HG02623 (cell line): ENCODE results near the gene ARF6.
"Not testable (repeated sequence)": the region's sequence is repeated elsewhere in the genome, so short reads cannot be mapped to it uniquely, and the experiment has no call there.

Source experiments
- ATAC-seq: cut with Tn5 transposase; IDR thresholded peaks from one replicate; pipeline ENCODE4 v1.9.1; 2021; ENCODE audit warnings: moderate library complexity; ENCODE audit not compliant: unreplicated experiment

Gene ARF6

DNA sequence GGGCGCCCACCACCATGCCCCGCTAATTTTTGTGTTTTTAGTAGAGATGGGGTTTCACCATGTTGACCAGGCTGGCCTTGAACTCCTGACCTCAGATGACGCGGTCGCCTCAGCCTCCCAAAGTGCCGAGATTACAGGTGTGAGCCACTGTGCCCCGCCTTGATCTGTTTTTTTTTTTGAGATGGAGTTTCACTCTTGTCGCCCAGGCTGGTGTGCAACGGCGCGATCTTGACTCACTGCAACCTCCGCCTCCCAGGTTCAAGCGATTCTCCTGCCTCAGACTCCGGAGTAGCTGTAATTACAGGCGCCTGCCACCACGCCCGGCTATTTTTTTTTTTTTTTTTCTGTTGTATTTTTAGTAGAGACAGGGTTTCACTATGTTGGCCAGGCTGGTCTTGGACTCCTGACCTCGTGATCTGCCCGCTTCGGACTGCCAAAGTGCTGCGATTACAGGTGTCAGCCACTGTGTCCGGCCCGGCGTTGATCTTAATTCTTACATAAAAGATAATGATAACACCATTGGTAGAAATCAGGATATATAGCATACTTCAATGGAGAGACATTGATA, 9.9 kb downstream of the ARF6 start:
- ATAC-seq: not testable (repeated sequence)

DNA sequence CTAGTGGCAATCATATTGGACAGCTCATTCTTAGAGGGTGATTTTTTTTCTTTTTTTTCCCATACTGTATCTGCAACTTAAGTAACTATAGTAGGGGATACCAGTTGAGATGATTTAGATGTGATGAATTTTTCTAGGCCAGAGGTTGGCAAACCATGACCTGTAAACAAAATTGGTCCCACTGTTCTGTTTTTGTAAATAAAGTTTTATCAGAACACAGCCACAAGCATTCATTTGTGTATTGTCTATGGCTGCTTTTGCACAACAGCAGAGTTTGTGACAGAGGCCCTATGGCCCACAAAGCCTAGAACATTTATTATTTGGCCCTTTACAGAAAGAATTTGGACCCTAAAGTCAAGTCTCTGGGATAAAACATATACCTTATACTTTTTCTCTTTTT, 11.4 kb downstream of the ARF6 start:
- ATAC-seq: no peak

DNA sequence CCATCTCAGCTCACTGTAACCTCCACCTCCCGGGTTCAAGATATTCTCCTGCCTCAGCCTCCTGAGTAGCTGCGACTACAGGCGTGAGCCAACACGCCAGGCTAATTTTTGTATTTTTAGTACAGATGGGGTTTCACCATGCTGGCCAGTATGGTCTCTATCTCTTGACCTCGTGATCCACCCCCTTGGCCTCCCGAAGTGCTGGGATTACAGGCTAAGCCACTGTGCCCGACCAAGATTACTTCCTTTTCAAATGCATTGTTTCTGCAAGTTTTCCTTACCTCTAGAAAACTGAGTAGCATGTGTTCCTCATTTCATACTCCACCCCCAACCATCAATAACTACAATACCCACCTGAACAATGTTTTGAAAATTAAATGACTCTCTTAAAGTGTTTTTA, 13.1 kb downstream of the ARF6 start:
- no peak for ATAC-seq

DNA sequence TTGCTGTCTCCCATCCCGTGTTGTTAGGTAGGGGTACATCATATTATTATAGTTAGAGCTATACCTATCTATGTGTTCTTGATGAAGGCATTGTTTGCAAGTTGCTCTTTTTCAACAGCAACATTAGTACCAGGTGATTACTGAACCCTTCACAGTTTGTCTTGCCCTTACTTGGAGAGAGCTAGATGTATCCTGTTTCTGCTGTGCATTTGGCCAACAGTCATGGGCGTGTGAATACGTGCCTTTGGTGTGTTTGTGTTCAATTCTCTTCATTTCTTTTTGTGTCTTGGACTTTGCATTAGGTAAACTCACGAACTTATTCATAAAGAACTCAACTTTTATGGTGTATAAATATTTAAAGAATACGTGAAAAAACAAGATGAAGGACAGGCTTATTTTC, 14.3 kb downstream of the ARF6 start:
- no peak for ATAC-seq

DNA sequence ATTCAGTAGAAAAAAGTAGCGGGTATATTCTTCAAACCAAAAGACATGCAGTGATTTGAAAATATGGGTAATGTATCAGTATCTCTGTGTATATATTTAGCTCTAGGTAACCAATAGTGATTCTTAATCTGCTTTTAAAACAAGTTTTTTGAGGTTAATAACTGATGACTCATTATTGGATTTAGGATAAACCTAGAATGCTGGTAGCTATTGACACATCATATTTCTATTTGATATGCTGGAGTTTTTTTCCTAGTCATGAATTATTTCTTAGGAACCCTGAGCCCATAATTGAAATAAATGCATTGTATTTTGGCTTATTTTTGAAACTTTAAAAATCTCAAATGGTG, 15.5 kb downstream of the ARF6 start:
- ATAC-seq: no peak

DNA sequence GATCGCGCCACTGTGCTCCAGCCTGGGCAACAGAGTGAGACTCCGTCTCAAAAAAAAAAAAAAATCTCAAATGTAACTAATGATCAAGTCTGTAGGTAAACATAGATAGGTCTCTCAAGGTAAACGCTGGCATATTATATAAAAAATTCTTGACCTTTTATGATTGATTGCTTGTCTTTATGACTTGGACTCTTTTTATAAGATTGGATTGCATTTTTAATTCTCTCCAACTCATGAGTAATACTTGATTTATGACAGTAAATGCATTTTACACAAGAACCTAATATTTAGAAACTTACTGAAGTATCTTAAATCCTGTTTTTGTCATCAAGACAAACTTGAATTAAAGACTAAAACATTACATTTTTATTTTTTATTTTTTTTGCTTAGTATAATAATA, 16.1 kb downstream of the ARF6 start:
- ATAC-seq: no peak

DNA sequence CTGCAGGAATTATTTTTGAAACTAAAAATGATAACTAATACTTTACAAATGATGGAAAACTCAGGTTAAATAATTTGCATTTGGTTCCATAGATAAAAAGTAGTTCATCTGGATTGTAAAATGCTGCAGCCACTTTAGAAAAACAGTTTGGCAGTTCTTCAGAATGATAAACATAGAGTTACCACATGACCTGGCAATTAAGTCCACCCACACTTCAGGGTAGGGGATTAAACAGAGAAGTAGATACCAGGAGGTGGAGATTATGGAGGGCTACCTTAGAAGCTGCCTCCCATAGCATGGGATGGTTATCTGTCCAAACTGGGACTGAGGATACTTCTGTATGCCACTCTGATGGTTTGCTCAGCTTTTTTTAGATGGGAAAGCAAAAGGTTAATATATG, 22.2 kb downstream of the ARF6 start:
- ATAC-seq: no peak

DNA sequence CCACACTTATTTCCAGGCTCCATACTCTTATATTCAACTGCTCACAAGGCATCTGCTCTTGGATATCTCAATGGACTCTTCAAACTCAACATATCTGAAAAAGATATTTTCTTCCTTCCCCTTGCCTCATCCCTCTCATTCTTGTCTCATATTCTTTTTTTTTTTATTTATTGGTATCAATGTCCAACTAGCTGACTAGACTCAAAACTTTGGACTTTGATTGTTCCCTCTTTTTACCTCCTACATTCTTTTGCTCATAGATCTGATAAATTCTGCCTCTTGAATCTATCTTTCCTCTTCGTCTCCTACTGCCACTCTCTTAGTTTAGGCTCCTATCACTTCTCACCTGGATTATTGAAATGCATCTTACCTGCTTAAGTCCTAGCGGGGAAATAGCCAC, 25.8 kb downstream of the ARF6 start:
- no peak for ATAC-seq

DNA sequence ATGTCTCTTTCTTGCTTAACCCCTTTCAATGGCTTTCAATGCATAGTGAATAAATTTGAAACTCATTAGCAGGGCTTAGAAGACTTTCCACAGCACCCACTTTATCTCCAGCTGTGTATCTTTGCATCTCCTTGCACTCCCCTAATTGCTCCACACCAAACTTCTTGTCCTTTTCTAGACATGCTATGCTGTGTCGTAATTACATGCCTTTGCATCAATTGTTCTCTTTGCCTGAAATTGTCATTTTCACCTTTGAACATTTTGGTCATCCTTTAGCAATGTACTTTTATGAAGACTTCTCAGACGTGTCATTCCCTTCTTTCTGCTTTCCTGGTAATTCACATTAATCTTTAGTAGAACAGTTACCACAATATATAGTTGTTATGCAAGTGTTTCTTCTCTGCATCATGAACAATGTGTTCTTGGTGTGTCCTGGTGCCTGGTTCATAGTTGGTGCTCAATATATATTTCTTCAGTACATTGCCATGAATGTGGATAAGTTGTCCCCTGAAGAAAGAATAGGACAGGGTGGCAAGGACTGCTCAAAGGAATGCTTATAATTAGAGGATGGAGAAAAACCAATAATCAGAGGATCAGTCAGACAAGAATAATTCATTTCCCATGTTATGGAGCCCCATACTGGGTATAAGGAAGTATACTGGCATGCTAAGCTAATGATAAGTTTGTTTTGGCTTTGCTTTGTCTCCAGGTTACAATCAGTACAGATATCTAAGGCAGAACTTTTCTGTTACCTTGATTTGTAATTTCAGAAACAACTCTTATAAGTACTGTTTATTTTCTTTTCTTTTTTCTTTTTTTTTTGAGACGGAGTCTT, 27.2 kb downstream of the ARF6 start:
- ATAC-seq: no peak

DNA sequence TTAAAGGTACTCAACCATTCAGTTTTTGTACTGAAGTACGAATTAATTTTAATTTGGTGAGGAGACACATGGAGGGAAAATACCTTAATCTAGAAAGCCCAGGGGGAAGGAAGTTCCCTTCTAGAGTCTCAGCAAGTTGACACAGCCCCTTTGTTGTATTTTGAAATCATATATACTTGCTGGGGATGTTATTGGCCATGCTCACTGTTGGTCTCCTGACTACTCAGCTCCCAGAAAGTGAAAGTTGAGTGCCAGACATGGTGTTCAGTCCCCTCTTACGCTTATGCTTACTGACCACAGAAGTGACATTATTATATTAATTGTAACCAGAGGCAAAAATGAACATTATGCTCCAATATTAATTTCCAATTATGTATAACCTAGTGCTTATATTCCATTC, 28.1 kb downstream of the ARF6 start:
- no peak for ATAC-seq

DNA sequence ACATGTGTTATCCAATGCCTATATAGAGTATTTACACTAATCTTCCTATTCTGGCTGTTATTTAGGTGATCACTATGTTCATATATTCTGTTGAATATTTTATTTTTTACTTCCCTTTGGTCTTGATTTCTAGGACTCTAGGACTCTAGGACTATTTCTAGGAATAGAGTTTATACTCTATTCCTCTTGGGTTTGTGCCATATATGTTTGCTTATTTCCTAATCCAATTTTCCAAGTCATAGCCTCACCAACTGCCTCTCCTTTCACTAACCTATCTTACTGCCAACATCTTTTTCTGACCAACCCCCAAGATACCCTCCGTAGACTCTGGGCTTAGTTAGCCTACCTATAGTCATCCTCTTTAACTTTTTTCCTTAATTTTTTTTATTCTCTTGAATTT, 28.5 kb downstream of the ARF6 start:
- ATAC-seq: no peak

DNA sequence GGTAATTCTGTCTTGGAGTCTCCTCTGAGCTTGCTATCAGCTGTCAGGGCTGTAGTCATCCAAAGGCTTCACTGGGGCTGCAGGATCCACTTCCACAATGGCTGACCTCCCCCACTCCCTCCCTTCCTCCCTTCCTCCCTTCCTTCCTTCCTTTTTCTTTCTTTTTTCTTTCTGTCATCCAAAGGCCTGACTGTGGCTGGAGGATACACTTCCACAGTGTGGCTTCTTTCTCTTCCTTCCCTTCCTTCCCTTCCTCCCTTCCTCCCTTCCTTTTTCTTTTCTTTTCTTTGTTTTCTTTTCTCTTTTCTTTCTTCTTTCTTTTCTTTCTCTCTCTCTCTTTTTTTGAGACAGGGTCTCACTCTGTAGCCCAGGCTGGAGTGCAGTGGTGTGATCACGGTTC, 30.6 kb downstream of the ARF6 start:
- ATAC-seq: no peak

DNA sequence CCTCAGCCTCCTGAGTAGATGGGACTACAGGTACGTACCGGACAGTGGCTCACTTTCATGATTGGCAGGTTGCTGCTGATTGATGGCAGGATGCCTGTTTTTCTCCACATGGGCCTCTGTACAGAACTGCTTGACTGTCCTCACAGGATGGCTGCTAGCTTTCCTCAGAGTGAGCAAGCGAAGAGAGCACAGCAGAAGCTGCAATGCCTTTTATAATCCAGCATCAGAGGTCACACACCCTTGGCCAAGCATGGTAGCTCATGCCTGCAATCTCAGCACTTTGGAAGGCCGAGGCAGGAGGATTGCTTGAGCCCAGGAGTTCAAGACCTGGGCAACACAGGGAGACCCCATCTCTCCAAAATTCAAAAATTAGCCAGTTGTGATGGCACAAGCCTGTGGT, 31.0 kb downstream of the ARF6 start:
- no peak for ATAC-seq

DNA sequence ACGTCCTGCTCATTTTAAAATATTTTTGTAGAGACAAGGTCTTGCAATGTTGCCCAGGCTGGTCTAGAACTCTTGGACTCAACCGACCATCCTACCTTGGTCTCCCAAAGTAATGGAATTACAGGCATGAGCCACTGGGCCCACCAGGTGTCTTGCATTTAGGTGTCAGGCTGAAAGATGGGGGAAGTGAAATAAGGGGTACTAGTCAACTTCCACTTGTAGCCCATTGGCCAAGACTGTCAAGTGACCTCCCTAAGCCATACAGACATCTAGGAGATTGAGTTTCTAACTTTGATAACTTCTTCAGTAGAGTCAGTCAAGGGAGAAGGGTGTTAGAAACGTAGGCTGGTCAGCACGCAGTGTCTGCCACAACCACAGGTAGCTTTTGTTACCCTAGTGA, 32.0 kb downstream of the ARF6 start:
- no peak for ATAC-seq

DNA sequence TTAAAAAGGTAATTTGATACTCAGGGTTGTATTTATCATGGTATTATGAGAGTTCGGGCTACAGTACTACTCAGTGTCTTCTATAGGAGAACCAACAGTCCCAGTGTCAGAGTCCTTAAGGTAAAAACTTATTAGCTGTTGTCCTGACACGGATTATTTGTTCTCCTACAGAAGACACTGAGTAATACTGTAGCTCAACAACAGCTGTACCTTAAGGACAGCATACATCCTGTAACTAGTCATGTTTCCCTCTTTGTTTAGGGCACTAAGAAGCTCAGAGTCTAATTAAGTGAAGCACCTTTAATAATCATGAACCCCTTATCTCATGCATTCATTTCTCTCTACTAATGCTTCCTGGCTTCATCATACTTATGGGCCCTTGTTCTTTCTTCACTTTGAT, 33.9 kb downstream of the ARF6 start:
- no peak for ATAC-seq

DNA sequence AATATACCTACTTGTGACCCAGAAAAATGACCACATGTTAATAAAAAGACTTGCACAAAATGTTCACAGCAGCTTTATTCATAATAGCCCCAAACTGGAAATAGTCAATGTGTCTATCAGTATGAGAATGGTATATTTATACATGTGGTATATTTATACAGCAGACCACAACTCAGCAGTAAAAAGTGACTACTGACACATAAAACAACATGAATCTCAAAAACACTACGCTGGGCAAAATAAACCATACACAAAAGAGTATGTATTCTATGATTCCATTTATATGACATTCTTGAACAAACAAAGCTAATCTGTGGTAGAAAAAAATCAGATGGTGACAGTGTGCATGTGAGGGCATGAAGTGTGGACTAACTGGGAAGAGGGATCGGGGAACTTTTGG, 35.1 kb downstream of the ARF6 start:
- ATAC-seq: no peak

DNA sequence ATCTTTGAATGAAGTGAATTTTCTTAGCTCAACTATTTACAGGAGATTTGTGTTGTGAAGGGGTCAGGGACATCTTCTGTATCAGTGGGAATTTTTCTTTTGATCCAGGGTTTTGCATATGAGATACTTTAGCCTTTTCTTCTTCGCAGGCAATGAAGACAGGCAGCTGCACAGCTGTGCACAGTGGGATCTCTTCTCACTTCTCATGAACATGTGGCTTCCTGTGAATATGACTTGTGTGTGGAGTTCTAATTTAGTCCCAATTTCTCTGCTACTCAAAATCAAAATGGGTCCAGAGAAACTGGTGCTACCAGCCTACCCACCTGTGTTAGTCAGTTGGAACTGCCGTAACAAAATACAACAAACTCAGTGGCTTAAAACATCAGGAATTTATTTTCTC, 37.8 kb downstream of the ARF6 start:
- ATAC-seq: no peak

DNA sequence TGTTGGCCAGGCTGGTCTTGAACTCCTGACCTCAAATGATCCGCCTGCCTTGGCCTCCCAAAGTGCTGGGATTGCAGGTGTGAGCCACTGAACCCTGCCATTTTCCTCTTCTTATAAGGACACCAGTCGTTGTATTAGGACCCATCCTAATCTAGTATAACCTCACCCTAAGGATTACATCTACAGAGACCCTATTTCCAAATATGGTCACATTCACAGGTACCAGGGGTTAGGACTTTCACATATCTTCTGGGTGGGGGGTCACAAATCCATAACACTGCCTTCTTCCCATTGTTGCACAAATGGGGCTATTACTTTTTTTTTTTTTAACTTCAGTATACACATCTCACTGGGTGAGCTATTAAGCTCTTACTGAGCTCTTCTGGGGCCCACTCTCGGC, 38.6 kb downstream of the ARF6 start:
- ATAC-seq: no peak

DNA sequence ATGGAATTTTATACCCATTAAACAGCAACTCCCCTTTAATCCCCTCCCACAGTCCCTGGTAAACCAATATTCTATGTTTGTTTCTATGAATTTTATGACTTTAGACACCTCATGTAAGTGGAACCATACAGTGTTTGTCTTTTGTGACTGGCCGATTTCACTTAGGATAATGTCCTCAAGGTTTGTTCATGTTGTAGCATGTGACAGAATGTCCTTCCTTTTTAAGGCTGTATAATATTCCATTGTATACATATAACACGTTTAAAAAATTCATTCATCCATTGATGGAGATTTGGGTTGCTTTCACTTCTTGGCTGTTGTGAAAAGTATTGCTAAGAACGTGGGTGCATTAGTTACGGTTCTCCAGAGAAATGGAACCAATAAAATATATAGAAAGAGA, 40.2 kb downstream of the ARF6 start:
- no peak for ATAC-seq

DNA sequence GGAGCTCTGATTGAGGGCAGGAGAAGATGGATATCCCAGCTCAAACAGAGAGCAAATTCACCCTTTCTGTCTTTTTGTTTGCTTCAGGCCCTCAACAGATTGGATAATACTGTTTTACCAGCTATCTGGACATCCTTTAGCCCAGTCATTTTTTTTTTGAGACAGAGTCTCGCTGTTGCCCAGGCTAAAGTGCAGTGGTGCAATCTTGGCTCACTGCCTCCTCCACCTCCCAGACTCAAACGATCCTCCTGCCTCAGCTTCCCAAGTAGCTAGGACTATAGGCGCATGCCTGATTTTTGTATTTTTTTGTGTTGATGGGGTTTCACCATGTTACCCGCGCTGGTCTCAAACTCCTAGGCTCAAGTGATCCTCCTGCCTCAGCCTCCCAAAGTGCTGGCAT, 40.8 kb downstream of the ARF6 start:
- no peak for ATAC-seq

DNA sequence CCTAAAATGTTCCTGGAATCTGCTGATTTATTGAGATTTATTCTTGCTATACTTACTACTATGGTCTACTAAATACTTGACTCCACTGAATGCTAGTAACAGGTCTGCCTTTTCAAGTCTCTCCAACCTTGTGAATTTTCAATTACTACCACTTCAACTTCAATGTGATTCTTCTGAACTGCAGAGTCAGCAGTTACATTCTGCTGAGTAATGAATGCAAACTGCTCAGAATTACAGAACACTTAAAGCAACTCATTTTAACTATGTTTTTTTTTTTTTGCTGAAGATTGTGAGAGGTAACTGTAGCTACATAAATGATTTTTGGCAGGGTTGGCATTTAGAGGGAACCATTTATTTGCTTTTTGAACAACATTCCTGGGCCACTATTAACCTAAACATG, 41.8 kb downstream of the ARF6 start:
- no peak for ATAC-seq

DNA sequence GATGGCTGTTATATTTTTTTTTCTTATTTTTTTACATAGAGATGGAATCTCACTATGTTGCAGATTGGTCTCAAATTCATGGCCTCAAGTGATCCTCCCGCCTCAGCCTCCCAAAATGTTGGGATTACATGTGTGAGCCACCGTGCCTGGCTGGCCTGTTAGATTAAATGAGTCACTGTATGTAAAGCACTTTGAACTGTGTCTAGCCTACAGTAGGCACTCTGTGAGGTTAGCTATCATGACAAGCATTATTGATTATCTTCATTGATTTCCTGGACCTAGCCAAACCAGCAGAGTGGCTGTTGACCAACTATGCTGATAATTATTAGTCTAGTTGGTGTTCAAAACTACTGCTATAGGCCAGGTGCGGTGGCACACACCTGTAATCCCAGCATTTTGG, 42.6 kb downstream of the ARF6 start:
- no peak for ATAC-seq

DNA sequence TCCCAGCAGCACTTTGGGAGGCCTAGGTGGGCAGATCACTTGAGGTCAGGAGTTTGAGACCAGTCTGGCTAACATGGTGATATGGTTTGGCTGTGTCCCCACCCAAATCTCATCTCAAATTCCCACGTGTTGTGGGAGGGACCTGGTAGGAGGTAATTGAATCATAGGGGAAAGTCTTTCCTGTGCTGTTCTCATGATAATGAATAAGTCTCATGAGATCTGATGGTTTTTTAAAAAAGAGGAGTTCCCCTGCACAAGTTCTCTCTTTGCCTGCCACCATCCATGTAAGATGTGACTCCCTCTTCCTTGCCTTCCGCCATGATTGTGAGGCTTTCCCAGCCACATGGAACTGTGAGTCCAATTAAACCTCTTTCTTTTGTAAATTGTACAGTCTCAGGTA, 43.4 kb downstream of the ARF6 start:
- ATAC-seq: not testable (repeated sequence)
